HEK293 (cell line): ENCODE results near the gene CACNG3.

Experiments
- CTCF ChIA-PET: fragments of 350-600 bp; formaldehyde crosslinking; extraction: SDS; loops from one replicate; lab custom pipeline; 2021; ENCODE audit warnings: antibody characterized with exemption; lab: Yijun Ruan, JAX
- POLR2A ChIA-PET: fragments of 300-600 bp; formaldehyde crosslinking; extraction: SDS; loops from one replicate; lab custom pipeline; 2020; ENCODE audit warnings: antibody characterized with exemption, inconsistent platforms; lab: Yijun Ruan, JAX
- H3K27ac ChIP-seq: fragments of 200-500 bp; sonication (Bioruptor generic); 2 replicates; pipeline ENCODE4 v1.5.1; 2014; ENCODE audit warnings: low read depth, low read length, control low read depth, inconsistent platforms; ENCODE audit errors: extremely low read depth
- H3K36me3 ChIP-seq, 2 experiments: fragments of 200-500 bp in 1 of 2; sonication (Bioruptor generic) in 1 of 2; 1 replicate in 1 of 2; 2 replicates in 1 of 2; pipeline ENCODE4 v1.5.1; 2014 to 2017; ENCODE audit warnings: inconsistent platforms in 2 of 2, low read length in 2 of 2; ENCODE audit not compliant: control insufficient read depth in 2 of 2, insufficient read depth in 1 of 2
- H3K4me1 ChIP-seq: fragments of 200-500 bp; sonication (Bioruptor generic); 2 replicates; pipeline ENCODE4 v1.5.1; 2014; ENCODE audit warnings: mild to moderate bottlenecking, low read length, inconsistent platforms; ENCODE audit not compliant: control insufficient read depth, insufficient read depth
- H3K4me3 ChIP-seq: 2 replicates; pipeline ENCODE4 v1.5.1; 2011; ENCODE audit warnings: low read depth, mild to moderate bottlenecking, control low read depth, low read length, moderate library complexity
- H3K9me3 ChIP-seq: fragments of 200-500 bp; sonication (Bioruptor generic); 2 replicates; pipeline ENCODE4 v1.5.1; 2014; ENCODE audit warnings: low read depth, low read length, inconsistent platforms; ENCODE audit not compliant: control insufficient read depth, insufficient read depth
- BCL11B ChIP-seq: fragments of 450-650 bp; formaldehyde crosslinking; IDR thresholded peaks from 2 replicates; pipeline ENCODE4 v1.5.1; 2016; ENCODE audit warnings: low read depth, missing biosample characterization, missing genetic modification characterization
- HOXD13 ChIP-seq: sonication (generic); formaldehyde crosslinking; IDR thresholded peaks from 2 replicates; pipeline ENCODE4 v1.8.0; 2022; ENCODE audit warnings: missing genetic modification reagents, borderline replicate concordance
- KLF1 ChIP-seq: fragments of 450-650 bp; formaldehyde crosslinking; IDR thresholded peaks from 2 replicates; pipeline ENCODE4 v1.5.1; 2016; ENCODE audit warnings: missing biosample characterization, missing genetic modification characterization
- KLF9 ChIP-seq: fragments of 450-650 bp; formaldehyde crosslinking; IDR thresholded peaks from 2 replicates; pipeline ENCODE4 v1.5.1; 2016; ENCODE audit warnings: missing biosample characterization, missing genetic modification characterization, low read depth
- ZBTB17 ChIP-seq: fragments of 450-650 bp; formaldehyde crosslinking; IDR thresholded peaks from 2 replicates; pipeline ENCODE4 v1.5.1; 2016; ENCODE audit warnings: missing biosample characterization, missing genetic modification characterization
- ZFP41 ChIP-seq: fragments of 450-650 bp; formaldehyde crosslinking; IDR thresholded peaks from 2 replicates; pipeline ENCODE4 v1.5.1; 2016; ENCODE audit warnings: missing biosample characterization, missing genetic modification characterization, borderline replicate concordance
- ZNF132 ChIP-seq: fragments of 450-650 bp; formaldehyde crosslinking; IDR thresholded peaks from 2 replicates; pipeline ENCODE4 v1.5.1; 2017; ENCODE audit warnings: missing biosample characterization, missing genetic modification characterization, borderline replicate concordance
- ZNF155 ChIP-seq: fragments of 450-650 bp; formaldehyde crosslinking; IDR thresholded peaks from 2 replicates; pipeline ENCODE4 v1.5.1; 2016; ENCODE audit warnings: missing biosample characterization, missing genetic modification characterization
- ZNF157 ChIP-seq: fragments of 450-650 bp; formaldehyde crosslinking; IDR thresholded peaks from 2 replicates; pipeline ENCODE4 v1.5.1; 2016; ENCODE audit warnings: missing biosample characterization, missing genetic modification characterization
- ZNF16 ChIP-seq: fragments of 450-650 bp; formaldehyde crosslinking; IDR thresholded peaks from 2 replicates; pipeline ENCODE4 v1.5.1; 2016; ENCODE audit warnings: low read depth, missing biosample characterization, missing genetic modification characterization
- ZNF174 ChIP-seq: fragments of 450-650 bp; formaldehyde crosslinking; IDR thresholded peaks from 2 replicates; pipeline ENCODE4 v1.5.0; 2017; ENCODE audit warnings: missing biosample characterization, mild to moderate bottlenecking, missing genetic modification characterization
- ZNF214 ChIP-seq: fragments of 450-650 bp; formaldehyde crosslinking; IDR thresholded peaks from 2 replicates; pipeline ENCODE4 v1.5.1; 2017; ENCODE audit warnings: missing biosample characterization, mild to moderate bottlenecking, missing genetic modification characterization, borderline replicate concordance
- ZNF341 ChIP-seq: fragments of 450-650 bp; formaldehyde crosslinking; IDR thresholded peaks from 2 replicates; pipeline ENCODE4; 2016; ENCODE audit warnings: low read depth, missing biosample characterization, missing genetic modification characterization
- ZNF529 ChIP-seq: fragments of 450-650 bp; formaldehyde crosslinking; IDR thresholded peaks from 2 replicates; pipeline ENCODE4 v1.5.1; 2017; ENCODE audit warnings: missing genetic modification characterization, missing biosample characterization; ENCODE audit not compliant: insufficient replicate concordance
- ZNF629 ChIP-seq: fragments of 450-650 bp; formaldehyde crosslinking; IDR thresholded peaks from 2 replicates; pipeline ENCODE4 v1.5.1; 2017; ENCODE audit warnings: missing biosample characterization, missing genetic modification characterization
- ZNF658 ChIP-seq: fragments of 450-650 bp; formaldehyde crosslinking; IDR thresholded peaks from 2 replicates; pipeline ENCODE4; 2016; ENCODE audit warnings: missing biosample characterization, missing genetic modification characterization
- ZNF792 ChIP-seq: fragments of 450-650 bp; formaldehyde crosslinking; IDR thresholded peaks from 2 replicates; pipeline ENCODE4 v1.5.1; 2016; ENCODE audit warnings: missing biosample characterization, missing genetic modification characterization
- TF ChIP-seq, protein P1 (sequence below): fragments of 450-650 bp; formaldehyde crosslinking; IDR thresholded peaks from 2 replicates; pipeline ENCODE4 v1.5.1; 2016; ENCODE audit warnings: missing biosample characterization, missing genetic modification characterization
- TF ChIP-seq, protein P2 (sequence below): fragments of 450-650 bp; formaldehyde crosslinking; IDR thresholded peaks from 2 replicates; pipeline ENCODE4 v1.5.1; 2016; ENCODE audit warnings: missing biosample characterization, missing genetic modification characterization
- TF ChIP-seq, protein P3 (sequence below): fragments of 450-650 bp; formaldehyde crosslinking; conservative IDR thresholded peaks from 2 replicates; pipeline ENCODE4 v1.5.1; 2016; ENCODE audit warnings: low read depth, missing biosample characterization, missing genetic modification characterization

The CACNG3 gene

DNA sequence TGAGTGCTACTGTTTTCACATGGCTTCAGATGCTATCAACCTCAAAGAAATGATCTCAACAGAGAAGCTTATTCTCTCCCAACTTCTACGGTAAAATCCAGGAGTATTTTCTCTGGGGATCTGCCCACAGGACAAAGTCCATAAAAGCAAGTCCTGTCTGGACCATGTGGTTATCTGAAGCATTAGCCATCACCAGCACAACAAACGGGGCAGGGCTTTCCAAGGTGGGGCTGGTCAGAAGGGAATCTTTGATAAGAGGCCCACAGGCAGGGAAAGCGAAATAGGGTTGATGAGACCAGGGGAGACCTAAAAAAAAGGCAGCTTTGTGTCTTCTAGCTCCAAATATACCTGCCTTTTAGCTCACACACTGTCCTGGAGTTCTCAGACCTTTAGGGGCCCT lies 38.7 kb upstream of the CACNG3 start:
- no peaks in the 10 kb centered on the region for H3K36me3 ChIP-seq
- H3K27ac ChIP-seq = no peak overlapping the region
- no peak overlapping the region for H3K4me3 ChIP-seq
- POLR2A ChIA-PET = no interaction called here
- no peak for TF ChIP-seq ZNF658
- TF ChIP-seq ZNF155 (tag by site-specific recombination) = no peak
- no peak for TF ChIP-seq ZNF157 (tag by site-specific recombination)
- no peak for TF ChIP-seq KLF9
- no peak for TF ChIP-seq ZBTB17 (tag by site-specific recombination)
- no peak for TF ChIP-seq ZNF629 (tag by site-specific recombination)
- TF ChIP-seq, protein P1, sequence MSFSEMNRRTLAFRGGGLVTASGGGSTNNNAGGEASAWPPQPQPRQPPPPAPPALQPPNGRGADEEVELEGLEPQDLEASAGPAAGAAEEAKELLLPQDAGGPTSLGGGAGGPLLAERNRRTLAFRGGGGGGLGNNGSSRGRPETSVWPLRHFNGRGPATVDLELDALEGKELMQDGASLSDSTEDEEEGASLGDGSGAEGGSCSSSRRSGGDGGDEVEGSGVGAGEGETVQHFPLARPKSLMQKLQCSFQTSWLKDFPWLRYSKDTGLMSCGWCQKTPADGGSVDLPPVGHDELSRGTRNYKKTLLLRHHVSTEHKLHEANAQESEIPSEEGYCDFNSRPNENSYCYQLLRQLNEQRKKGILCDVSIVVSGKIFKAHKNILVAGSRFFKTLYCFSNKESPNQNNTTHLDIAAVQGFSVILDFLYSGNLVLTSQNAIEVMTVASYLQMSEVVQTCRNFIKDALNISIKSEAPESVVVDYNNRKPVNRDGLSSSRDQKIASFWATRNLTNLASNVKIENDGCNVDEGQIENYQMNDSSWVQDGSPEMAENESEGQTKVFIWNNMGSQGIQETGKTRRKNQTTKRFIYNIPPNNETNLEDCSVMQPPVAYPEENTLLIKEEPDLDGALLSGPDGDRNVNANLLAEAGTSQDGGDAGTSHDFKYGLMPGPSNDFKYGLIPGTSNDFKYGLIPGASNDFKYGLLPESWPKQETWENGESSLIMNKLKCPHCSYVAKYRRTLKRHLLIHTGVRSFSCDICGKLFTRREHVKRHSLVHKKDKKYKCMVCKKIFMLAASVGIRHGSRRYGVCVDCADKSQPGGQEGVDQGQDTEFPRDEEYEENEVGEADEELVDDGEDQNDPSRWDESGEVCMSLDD (tag by site-specific recombination) = no peak
- no peak for TF ChIP-seq ZNF214
- TF ChIP-seq ZNF16 (tag by site-specific recombination) = no peak
- TF ChIP-seq, all 188 proteins: peak for 0
- Histone ChIP-seq H3K9me3 (no peaks in the 10 kb centered on the region), H3K4me1 (no peaks in the 10 kb centered on the region)
- CTCF ChIA-PET = interaction anchor here (0.9 kb wide), 1 partner anchor 287 kb away, joined by 4 read pairs; no protein-coding TSS in a partner anchor

DNA sequence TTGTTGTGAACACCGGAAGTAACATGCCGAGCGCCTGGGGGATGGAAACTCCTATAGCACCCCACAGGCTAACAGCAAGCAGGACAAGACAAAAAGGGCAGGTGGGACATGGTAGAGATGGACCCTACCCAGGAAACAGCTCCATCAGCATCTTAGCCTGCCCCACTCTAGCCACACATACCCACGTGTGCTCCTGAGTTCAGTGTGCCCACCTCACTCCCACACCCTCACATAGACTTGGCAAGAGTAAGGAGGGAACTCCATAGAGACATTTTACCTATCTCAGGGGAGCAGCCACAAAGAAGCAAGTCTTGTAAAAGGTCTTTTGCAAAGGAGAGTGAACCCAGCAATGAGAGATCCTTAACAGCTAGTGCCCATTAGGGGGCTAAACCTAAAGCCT lies 37.8 kb upstream of the CACNG3 start:
- Histone ChIP-seq H3K36me3 (no peaks in the 10 kb centered on the region), H3K27ac (no peak overlapping the region), H3K4me1 (no peaks in the 10 kb centered on the region), H3K4me3 (no peak overlapping the region), H3K9me3 (no peaks in the 10 kb centered on the region)
- POLR2A ChIA-PET = no interaction called here
- CTCF ChIA-PET = interaction anchor here (0.9 kb wide), 1 partner anchor 287 kb away, joined by 4 read pairs; no protein-coding TSS in a partner anchor
- no peak for TF ChIP-seq ZFP41
- TF ChIP-seq ZNF132 (tag by site-specific recombination) = no peak
- no peak for TF ChIP-seq ZNF792 (tag by site-specific recombination)
- TF ChIP-seq BCL11B (tag by site-specific recombination) = no peak
- no peak for TF ChIP-seq KLF1 (tag by site-specific recombination)
- TF ChIP-seq, protein P2, sequence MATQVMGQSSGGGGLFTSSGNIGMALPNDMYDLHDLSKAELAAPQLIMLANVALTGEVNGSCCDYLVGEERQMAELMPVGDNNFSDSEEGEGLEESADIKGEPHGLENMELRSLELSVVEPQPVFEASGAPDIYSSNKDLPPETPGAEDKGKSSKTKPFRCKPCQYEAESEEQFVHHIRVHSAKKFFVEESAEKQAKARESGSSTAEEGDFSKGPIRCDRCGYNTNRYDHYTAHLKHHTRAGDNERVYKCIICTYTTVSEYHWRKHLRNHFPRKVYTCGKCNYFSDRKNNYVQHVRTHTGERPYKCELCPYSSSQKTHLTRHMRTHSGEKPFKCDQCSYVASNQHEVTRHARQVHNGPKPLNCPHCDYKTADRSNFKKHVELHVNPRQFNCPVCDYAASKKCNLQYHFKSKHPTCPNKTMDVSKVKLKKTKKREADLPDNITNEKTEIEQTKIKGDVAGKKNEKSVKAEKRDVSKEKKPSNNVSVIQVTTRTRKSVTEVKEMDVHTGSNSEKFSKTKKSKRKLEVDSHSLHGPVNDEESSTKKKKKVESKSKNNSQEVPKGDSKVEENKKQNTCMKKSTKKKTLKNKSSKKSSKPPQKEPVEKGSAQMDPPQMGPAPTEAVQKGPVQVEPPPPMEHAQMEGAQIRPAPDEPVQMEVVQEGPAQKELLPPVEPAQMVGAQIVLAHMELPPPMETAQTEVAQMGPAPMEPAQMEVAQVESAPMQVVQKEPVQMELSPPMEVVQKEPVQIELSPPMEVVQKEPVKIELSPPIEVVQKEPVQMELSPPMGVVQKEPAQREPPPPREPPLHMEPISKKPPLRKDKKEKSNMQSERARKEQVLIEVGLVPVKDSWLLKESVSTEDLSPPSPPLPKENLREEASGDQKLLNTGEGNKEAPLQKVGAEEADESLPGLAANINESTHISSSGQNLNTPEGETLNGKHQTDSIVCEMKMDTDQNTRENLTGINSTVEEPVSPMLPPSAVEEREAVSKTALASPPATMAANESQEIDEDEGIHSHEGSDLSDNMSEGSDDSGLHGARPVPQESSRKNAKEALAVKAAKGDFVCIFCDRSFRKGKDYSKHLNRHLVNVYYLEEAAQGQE = no peak
- TF ChIP-seq, protein P1 (tag by site-specific recombination) = no peak
- TF ChIP-seq ZNF341 (tag by site-specific recombination) = no peak
- TF ChIP-seq HOXD13 (CRISPR knock-in tag) = no peak
- TF ChIP-seq ZNF529 (tag by site-specific recombination) = no peak
- no peak for TF ChIP-seq ZNF174 (tag by site-specific recombination)
- TF ChIP-seq, protein P3, sequence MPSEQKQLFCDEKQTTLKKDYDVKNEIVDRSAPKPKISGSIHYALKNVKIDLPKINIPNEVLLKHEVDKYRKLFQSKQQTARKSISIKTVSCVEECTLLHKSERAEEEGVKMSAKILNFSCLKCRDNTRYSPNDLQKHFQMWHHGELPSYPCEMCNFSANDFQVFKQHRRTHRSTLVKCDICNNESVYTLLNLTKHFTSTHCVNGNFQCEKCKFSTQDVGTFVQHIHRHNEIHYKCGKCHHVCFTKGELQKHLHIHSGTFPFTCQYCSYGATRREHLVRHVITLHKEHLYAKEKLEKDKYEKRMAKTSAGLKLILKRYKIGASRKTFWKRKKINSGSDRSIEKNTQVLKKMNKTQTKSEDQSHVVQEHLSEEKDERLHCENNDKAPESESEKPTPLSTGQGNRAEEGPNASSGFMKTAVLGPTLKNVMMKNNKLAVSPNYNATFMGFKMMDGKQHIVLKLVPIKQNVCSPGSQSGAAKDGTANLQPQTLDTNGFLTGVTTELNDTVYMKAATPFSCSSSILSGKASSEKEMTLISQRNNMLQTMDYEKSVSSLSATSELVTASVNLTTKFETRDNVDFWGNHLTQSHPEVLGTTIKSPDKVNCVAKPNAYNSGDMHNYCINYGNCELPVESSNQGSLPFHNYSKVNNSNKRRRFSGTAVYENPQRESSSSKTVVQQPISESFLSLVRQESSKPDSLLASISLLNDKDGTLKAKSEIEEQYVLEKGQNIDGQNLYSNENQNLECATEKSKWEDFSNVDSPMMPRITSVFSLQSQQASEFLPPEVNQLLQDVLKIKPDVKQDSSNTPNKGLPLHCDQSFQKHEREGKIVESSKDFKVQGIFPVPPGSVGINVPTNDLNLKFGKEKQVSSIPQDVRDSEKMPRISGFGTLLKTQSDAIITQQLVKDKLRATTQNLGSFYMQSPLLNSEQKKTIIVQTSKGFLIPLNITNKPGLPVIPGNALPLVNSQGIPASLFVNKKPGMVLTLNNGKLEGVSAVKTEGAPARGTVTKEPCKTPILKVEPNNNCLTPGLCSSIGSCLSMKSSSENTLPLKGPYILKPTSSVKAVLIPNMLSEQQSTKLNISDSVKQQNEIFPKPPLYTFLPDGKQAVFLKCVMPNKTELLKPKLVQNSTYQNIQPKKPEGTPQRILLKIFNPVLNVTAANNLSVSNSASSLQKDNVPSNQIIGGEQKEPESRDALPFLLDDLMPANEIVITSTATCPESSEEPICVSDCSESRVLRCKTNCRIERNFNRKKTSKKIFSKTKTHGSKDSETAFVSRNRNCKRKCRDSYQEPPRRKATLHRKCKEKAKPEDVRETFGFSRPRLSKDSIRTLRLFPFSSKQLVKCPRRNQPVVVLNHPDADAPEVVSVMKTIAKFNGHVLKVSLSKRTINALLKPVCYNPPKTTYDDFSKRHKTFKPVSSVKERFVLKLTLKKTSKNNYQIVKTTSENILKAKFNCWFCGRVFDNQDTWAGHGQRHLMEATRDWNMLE (tag by site-specific recombination) = no peak
